AG04449 (cell line): ENCODE results near the gene MAN1C1.
"Not testable (repeated sequence)": the region's sequence is repeated elsewhere in the genome, so short reads cannot be mapped to it uniquely, and the experiment has no call there.

Experiments used
- CTCF ChIA-PET: fragments of 350-600 bp; formaldehyde crosslinking; extraction: SDS; loops from one replicate; lab custom pipeline; 2021; ENCODE audit warnings: antibody characterized with exemption; lab: Yijun Ruan, JAX
- POLR2A ChIA-PET: fragments of 400-600, 350-600 bp; formaldehyde crosslinking; extraction: SDS; loops from one replicate; lab custom pipeline; 2020; ENCODE audit warnings: antibody characterized with exemption, inconsistent platforms; lab: Yijun Ruan, JAX
- DNase-seq: peaks from one replicate; pipeline ENCODE4 v3.0.0-alpha.2; 2010; ENCODE audit warnings: low read depth, low spot score
- H3K4me3 ChIP-seq: 2 replicates; pipeline ENCODE4 v1.5.1; 2011; ENCODE audit warnings: low read depth, mild to moderate bottlenecking, control low read depth, low read length
- TF ChIP-seq, protein P1 (sequence below): IDR thresholded peaks from one replicate; pipeline ENCODE4 v1.5.1; 2011; ENCODE audit warnings: mild to moderate bottlenecking, moderate library complexity, low read length, control low read depth, inconsistent platforms; ENCODE audit not compliant: insufficient read depth; ENCODE audit errors: missing control alignments

The MAN1C1 gene

GRCh38 chr1:25657883-25658760 is 41.5 kb downstream of the MAN1C1 start:
- TF ChIP-seq, protein P1, sequence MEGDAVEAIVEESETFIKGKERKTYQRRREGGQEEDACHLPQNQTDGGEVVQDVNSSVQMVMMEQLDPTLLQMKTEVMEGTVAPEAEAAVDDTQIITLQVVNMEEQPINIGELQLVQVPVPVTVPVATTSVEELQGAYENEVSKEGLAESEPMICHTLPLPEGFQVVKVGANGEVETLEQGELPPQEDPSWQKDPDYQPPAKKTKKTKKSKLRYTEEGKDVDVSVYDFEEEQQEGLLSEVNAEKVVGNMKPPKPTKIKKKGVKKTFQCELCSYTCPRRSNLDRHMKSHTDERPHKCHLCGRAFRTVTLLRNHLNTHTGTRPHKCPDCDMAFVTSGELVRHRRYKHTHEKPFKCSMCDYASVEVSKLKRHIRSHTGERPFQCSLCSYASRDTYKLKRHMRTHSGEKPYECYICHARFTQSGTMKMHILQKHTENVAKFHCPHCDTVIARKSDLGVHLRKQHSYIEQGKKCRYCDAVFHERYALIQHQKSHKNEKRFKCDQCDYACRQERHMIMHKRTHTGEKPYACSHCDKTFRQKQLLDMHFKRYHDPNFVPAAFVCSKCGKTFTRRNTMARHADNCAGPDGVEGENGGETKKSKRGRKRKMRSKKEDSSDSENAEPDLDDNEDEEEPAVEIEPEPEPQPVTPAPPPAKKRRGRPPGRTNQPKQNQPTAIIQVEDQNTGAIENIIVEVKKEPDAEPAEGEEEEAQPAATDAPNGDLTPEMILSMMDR: no peak
- DNase-seq: no peak
- no peak overlapping the region for H3K4me3 ChIP-seq
- ChIA-PET CTCF (no interaction called here), POLR2A (no interaction called here)

GRCh38 chr1:25658791-25659431 is 42.3 kb downstream of the MAN1C1 start:
- no peak for DNase-seq
- POLR2A ChIA-PET: no interaction called here
- no peak overlapping the region for H3K4me3 ChIP-seq
- TF ChIP-seq, protein P1: no peak
- CTCF ChIA-PET: no interaction called here

DNA sequence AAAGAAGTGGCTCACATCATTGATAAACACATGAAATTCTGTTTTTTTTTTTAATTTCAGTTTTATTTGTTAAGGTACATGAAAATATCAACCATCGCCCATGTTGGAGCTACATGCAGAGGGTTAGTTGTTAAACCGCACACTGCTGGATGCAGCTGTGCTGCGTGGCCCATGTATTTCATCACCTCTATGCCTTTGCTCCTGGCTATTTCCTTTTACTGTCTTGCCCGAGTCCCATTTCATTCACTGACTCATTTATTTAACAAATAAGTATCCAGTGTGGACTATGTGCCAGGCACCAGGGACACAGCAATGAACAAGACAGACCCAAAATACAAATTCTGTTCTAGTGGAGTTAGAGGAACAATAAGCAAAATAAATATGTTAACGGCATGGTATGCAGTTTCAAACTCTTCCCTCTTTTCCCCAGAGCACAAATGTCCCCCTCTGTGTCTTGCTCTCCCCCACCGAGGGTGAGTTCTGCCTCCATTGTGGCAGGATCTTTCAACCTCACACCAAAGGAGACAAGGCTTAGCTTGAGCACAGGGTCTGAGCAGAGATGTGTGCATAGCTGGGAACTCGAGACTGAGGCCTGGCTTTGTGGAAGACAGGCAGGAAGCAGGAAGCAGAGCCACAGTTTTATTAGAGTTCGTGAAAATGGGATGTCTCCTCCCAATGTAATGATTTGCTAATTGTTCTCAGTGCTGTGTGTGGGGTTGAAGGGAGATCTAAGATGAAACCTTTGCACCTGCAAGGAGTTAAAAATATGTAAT is 44.6 kb downstream of the MAN1C1 start:
- no peak for DNase-seq
- CTCF ChIA-PET: no interaction called here
- POLR2A ChIA-PET: no interaction called here
- TF ChIP-seq, protein P1: no peak
- no peak overlapping the region for H3K4me3 ChIP-seq

- ChIA-PET POLR2A (no interaction called here), CTCF (interaction anchor here (1.0 kb wide), 1 partner anchor 52 kb away, joined by 3 read pairs; no protein-coding TSS in a partner anchor)
- H3K4me3 ChIP-seq: no peak overlapping the region
- TF ChIP-seq, protein P1: no peak
- DNase-seq: no peak
Measured at GRCh38 chr1:25662061-25662460, 45.5 kb downstream of the MAN1C1 start.

- POLR2A ChIA-PET, DNase-seq, H3K4me3 ChIP-seq: not testable (repeated sequence)
- CTCF ChIA-PET: interaction anchor here (1.0 kb wide), 1 partner anchor 53 kb away, joined by 3 read pairs; no protein-coding TSS in a partner anchor
Measured at GRCh38 chr1:25662959-25663358, 46.4 kb downstream of the MAN1C1 start.

GRCh38 chr1:25664357-25665199 is 48.0 kb downstream of the MAN1C1 start:
- ChIA-PET CTCF (interaction anchor here (1.4 kb wide), 1 partner anchor 14 kb away, joined by 5 read pairs; no protein-coding TSS in a partner anchor), POLR2A (no interaction called here)
- H3K4me3 ChIP-seq: no peak overlapping the region
- DNase-seq: no peak
- TF ChIP-seq, protein P1: no peak
